SK-N-SH (cell line): Measurements from ENCODE around the gene COL25A1.
A peak's percentile ranks its signal among the peaks of the same experiment; 100 is the strongest.

Source experiments
- TF ChIP-seq, protein P1 (sequence below): IDR thresholded peaks from 2 replicates; pipeline ENCODE4; 2012
- TF ChIP-seq, protein P2 (sequence below): fragments of 200-600 bp; sonication (generic); IDR thresholded peaks from 2 replicates; pipeline ENCODE4 v1.6.1; 2017; ENCODE audit warnings: antibody characterized with exemption, mild to moderate bottlenecking, moderate library complexity

DNA sequence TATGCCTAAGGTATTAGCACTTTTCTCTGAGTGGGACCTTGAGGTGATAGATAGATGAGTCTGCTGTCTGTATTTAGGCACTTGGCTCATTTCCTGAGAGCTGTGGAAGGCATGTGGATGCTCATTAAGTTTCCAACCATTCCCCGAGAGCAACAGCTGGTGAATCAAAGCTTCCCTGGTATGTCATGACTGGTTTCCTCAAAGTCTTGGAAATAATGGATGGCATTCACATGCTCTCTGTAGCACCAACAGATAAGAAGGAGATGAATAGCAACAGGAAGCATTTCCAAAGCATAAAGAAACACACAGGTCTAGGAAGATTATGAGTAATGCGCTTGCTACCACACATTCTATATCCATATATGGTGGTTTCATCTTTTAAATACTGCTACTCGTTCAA is 421.3 kb downstream of the COL25A1 start:
- TF ChIP-seq, protein P1, sequence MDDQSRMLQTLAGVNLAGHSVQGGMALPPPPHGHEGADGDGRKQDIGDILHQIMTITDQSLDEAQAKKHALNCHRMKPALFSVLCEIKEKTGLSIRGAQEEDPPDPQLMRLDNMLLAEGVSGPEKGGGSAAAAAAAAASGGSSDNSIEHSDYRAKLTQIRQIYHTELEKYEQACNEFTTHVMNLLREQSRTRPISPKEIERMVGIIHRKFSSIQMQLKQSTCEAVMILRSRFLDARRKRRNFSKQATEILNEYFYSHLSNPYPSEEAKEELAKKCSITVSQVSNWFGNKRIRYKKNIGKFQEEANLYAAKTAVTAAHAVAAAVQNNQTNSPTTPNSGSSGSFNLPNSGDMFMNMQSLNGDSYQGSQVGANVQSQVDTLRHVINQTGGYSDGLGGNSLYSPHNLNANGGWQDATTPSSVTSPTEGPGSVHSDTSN = peak; percentile 64; the same call in 1 of the 2 replicates
- TF ChIP-seq, protein P2, sequence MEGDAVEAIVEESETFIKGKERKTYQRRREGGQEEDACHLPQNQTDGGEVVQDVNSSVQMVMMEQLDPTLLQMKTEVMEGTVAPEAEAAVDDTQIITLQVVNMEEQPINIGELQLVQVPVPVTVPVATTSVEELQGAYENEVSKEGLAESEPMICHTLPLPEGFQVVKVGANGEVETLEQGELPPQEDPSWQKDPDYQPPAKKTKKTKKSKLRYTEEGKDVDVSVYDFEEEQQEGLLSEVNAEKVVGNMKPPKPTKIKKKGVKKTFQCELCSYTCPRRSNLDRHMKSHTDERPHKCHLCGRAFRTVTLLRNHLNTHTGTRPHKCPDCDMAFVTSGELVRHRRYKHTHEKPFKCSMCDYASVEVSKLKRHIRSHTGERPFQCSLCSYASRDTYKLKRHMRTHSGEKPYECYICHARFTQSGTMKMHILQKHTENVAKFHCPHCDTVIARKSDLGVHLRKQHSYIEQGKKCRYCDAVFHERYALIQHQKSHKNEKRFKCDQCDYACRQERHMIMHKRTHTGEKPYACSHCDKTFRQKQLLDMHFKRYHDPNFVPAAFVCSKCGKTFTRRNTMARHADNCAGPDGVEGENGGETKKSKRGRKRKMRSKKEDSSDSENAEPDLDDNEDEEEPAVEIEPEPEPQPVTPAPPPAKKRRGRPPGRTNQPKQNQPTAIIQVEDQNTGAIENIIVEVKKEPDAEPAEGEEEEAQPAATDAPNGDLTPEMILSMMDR = no peak
